K562 (cell line): Measurements from ENCODE around the gene ACR.
"Not testable (repeated sequence)": the region's sequence is repeated elsewhere in the genome, so short reads cannot be mapped to it uniquely, and the experiment has no call there.

Experiments used
- ARID2 ChIP-seq: fragments of 450-650 bp; IDR thresholded peaks from 2 replicates; pipeline ENCODE4 v1.6.1; 2017; ENCODE audit warnings: antibody characterized with exemption, mild to moderate bottlenecking
- BRCA1 ChIP-seq, 2 experiments: fragments of 450-650 bp in 1 of 2; sonication (generic) in 1 of 2; formaldehyde crosslinking in 1 of 2; IDR thresholded peaks; 2 replicates each; pipeline versions ENCODE4 v1.5.0 to v1.6.1; 2017 to 2020; ENCODE audit warnings: mild to moderate bottlenecking in 1 of 2, missing genetic modification reagents in 1 of 2
- DMBX1 ChIP-seq: fragments of 250-450 bp; sonication (Bioruptor Pico); IDR thresholded peaks from 2 replicates; pipeline ENCODE4 v1.8.0; 2022; ENCODE audit warnings: inconsistent platforms, mild to moderate bottlenecking, moderate library complexity, borderline replicate concordance
- EZH2 ChIP-seq: IDR thresholded peaks from 2 replicates; pipeline ENCODE4 v1.6.1; 2012; ENCODE audit warnings: low read depth, mild to moderate bottlenecking, inconsistent platforms, low read length, borderline replicate concordance
- PHB ChIP-seq: fragments of 250-450 bp; sonication (Bioruptor Pico); IDR thresholded peaks from 2 replicates; pipeline ENCODE4 v1.5.0; 2021
- PHB2 ChIP-seq: fragments of 450-650 bp; IDR thresholded peaks from 2 replicates; pipeline ENCODE4 v1.6.1; 2017; ENCODE audit warnings: low read depth
- ZEB2 ChIP-seq: fragments of 450-650 bp; IDR thresholded peaks from 2 replicates; pipeline ENCODE4 v1.6.1; 2016
- ZHX1 ChIP-seq: fragments of 150-350 bp; conservative IDR thresholded peaks from 2 replicates; pipeline ENCODE4 v1.6.1; 2014; ENCODE audit warnings: low read length
- ZNF217 ChIP-seq: sonication (generic); formaldehyde crosslinking; IDR thresholded peaks from 2 replicates; pipeline ENCODE4 v1.8.0; 2022; ENCODE audit warnings: mild to moderate bottlenecking, missing genetic modification reagents
- TF ChIP-seq, protein P1 (sequence below): fragments of 450-650 bp; IDR thresholded peaks from 2 replicates; pipeline ENCODE4 v1.6.1; 2016; ENCODE audit warnings: mild to moderate bottlenecking, moderate library complexity

DNA sequence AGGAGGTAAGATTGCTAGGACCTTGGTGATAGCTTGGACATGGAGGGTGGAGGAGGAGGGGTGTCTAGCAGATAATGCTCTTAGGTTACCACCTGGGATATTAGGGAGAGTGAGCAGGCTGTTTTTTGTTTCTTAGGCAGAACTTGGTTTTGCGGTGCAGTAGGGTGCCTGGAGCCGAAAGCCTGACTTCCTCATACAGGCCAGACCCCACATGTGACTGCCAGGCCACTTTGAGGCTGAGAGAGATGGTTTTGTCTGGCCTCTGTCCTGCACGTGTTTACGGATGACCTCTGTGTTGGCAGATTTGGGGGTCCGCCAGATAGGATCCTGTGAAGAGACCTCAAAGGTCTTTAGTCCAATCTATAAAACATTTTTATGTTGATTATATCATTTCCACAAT lies 47.3 kb downstream of the ACR start:
- TF ChIP-seq PHB2; ZNF217 (CRISPR knock-in tag); DMBX1 (CRISPR knock-in tag); EZH2; ZHX1; PHB (CRISPR knock-in tag); BRCA1 (IDR thresholded peaks at IDR 0.05); BRCA1 (CRISPR knock-in tag; IDR thresholded peaks at IDR 0.05); ARID2; ZEB2: not testable (repeated sequence)
- TF ChIP-seq, protein P1, sequence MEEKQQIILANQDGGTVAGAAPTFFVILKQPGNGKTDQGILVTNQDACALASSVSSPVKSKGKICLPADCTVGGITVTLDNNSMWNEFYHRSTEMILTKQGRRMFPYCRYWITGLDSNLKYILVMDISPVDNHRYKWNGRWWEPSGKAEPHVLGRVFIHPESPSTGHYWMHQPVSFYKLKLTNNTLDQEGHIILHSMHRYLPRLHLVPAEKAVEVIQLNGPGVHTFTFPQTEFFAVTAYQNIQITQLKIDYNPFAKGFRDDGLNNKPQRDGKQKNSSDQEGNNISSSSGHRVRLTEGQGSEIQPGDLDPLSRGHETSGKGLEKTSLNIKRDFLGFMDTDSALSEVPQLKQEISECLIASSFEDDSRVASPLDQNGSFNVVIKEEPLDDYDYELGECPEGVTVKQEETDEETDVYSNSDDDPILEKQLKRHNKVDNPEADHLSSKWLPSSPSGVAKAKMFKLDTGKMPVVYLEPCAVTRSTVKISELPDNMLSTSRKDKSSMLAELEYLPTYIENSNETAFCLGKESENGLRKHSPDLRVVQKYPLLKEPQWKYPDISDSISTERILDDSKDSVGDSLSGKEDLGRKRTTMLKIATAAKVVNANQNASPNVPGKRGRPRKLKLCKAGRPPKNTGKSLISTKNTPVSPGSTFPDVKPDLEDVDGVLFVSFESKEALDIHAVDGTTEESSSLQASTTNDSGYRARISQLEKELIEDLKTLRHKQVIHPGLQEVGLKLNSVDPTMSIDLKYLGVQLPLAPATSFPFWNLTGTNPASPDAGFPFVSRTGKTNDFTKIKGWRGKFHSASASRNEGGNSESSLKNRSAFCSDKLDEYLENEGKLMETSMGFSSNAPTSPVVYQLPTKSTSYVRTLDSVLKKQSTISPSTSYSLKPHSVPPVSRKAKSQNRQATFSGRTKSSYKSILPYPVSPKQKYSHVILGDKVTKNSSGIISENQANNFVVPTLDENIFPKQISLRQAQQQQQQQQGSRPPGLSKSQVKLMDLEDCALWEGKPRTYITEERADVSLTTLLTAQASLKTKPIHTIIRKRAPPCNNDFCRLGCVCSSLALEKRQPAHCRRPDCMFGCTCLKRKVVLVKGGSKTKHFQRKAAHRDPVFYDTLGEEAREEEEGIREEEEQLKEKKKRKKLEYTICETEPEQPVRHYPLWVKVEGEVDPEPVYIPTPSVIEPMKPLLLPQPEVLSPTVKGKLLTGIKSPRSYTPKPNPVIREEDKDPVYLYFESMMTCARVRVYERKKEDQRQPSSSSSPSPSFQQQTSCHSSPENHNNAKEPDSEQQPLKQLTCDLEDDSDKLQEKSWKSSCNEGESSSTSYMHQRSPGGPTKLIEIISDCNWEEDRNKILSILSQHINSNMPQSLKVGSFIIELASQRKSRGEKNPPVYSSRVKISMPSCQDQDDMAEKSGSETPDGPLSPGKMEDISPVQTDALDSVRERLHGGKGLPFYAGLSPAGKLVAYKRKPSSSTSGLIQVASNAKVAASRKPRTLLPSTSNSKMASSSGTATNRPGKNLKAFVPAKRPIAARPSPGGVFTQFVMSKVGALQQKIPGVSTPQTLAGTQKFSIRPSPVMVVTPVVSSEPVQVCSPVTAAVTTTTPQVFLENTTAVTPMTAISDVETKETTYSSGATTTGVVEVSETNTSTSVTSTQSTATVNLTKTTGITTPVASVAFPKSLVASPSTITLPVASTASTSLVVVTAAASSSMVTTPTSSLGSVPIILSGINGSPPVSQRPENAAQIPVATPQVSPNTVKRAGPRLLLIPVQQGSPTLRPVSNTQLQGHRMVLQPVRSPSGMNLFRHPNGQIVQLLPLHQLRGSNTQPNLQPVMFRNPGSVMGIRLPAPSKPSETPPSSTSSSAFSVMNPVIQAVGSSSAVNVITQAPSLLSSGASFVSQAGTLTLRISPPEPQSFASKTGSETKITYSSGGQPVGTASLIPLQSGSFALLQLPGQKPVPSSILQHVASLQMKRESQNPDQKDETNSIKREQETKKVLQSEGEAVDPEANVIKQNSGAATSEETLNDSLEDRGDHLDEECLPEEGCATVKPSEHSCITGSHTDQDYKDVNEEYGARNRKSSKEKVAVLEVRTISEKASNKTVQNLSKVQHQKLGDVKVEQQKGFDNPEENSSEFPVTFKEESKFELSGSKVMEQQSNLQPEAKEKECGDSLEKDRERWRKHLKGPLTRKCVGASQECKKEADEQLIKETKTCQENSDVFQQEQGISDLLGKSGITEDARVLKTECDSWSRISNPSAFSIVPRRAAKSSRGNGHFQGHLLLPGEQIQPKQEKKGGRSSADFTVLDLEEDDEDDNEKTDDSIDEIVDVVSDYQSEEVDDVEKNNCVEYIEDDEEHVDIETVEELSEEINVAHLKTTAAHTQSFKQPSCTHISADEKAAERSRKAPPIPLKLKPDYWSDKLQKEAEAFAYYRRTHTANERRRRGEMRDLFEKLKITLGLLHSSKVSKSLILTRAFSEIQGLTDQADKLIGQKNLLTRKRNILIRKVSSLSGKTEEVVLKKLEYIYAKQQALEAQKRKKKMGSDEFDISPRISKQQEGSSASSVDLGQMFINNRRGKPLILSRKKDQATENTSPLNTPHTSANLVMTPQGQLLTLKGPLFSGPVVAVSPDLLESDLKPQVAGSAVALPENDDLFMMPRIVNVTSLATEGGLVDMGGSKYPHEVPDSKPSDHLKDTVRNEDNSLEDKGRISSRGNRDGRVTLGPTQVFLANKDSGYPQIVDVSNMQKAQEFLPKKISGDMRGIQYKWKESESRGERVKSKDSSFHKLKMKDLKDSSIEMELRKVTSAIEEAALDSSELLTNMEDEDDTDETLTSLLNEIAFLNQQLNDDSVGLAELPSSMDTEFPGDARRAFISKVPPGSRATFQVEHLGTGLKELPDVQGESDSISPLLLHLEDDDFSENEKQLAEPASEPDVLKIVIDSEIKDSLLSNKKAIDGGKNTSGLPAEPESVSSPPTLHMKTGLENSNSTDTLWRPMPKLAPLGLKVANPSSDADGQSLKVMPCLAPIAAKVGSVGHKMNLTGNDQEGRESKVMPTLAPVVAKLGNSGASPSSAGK = not testable (repeated sequence)
